NCI-H526 treated with DMSO at 0.1 percent for 48 hours (cell line): ENCODE results near the gene ARL4A.

Source experiments
- DNase-seq: peaks from one replicate; lab custom pipeline; 2025; lab: John Stamatoyannopoulos, UW

The ARL4A gene

GRCh38 chr7:12726908-12727307 is 39.5 kb downstream of the ARL4A start:
- no peak for DNase-seq

GRCh38 chr7:12727455-12728191 is 40.2 kb downstream of the ARL4A start:
- DNase-seq = no peak

- DNase-seq = no peak
Measured at GRCh38 chr7:12728192-12728538, 40.7 kb downstream of the ARL4A start.

- no peak for DNase-seq
Measured at GRCh38 chr7:12729112-12729511, 41.7 kb downstream of the ARL4A start.

GRCh38 chr7:12730523-12730922 is 43.1 kb downstream of the ARL4A start:
- DNase-seq = no peak

- no peak for DNase-seq
Measured at GRCh38 chr7:12731214-12731656, 43.8 kb downstream of the ARL4A start.

- DNase-seq = no peak
Measured at GRCh38 chr7:12731775-12732174, 44.3 kb downstream of the ARL4A start.

- DNase-seq = no peak
Measured at GRCh38 chr7:12732428-12732827, 45.0 kb downstream of the ARL4A start.

- no peak for DNase-seq
Measured at GRCh38 chr7:12735923-12736322, 48.5 kb downstream of the ARL4A start.

GRCh38 chr7:12737373-12737772 is 49.9 kb downstream of the ARL4A start:
- no peak for DNase-seq

- DNase-seq = no peak
Measured at GRCh38 chr7:12737836-12738235, 50.4 kb downstream of the ARL4A start.

GRCh38 chr7:12738665-12739064 is 51.2 kb downstream of the ARL4A start:
- DNase-seq = no peak
